ENCODE results near the gene HCN4. TPM values are rescaled to one million over a fixed set of nuclear protein-coding genes. Genes with fewer than 3 reads are reported as not detected.
A peak's percentile ranks its signal among the peaks of the same experiment; 100 is the strongest.

Gene HCN4
- total and polyA plus RNA-seq, 4 experiments from 2014 or later, result not detected

DNA sequence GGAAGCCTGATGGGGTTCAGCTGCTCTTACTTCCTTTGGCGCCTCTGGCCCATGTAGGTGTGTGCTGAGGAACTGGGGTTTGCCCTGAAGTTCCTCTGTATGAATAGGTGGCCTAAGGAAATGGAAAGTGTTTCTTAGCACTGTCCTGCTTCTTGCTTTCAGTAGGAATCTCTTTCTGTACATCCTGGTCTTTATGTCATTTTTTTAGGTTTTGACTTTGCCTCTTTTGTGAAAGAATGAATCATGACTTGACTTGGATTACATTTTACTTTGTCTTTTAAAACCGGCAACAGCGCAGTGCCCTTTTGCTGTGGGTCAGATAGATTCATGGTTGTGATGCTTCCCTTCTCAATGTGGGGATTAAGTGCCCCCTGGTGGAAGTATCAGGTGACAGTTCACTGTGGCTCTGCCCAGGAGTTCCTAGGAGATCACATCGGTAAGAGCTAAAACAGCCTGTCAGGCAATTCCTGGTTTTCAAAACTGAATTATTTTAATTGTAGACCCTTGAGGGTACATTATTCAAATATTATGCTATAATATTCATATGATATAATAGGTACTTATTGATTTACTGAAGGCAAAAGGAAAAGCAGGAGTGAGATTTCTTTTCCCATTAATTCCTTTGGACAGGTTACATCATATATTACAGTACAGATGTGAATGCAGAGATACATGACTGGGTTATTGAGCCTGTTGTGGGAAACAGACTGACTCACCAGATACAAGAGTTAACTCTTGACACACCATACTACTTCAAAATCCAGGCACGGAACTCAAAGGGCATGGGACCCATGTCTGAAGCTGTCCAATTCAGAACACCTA, 95.4 kb downstream of the HCN4 start:
- H3K27ac ChIP-seq (ENCODE audit: low read depth, low read length), result no peak overlapping the region
- intact Hi-C loops (cut with micrococcal nuclease), result loop anchor here (1.0 to 5.0 kb wide), 3 partner anchors 32 to 671 kb away; no protein-coding TSS in a partner anchor
- no peaks in the 10 kb centered on the region for H3K27me3 Mint-ChIP-seq
- peak overlapping the region in 4 of 8 donors; percentile 6 to 76 (median 32) for H3K4me3 Mint-ChIP-seq
- H3K4me1 ChIP-seq (ENCODE audit: insufficient read depth, low read length), result no peaks in the 10 kb centered on the region
- DNase-seq, result peak; percentile 37 to 50 (median 43)
- no peaks in the 10 kb centered on the region for H3K9me3 Mint-ChIP-seq
- no peaks in the 10 kb centered on the region for H3K36me3 ChIP-seq (ENCODE audit: insufficient read depth, low read length)
- no peaks in the 10 kb centered on the region for H3K9me3 ChIP-seq (ENCODE audit: control insufficient read depth in 1 of 2, low read length in 2 of 2)
- peaks cover 0 to 5% (median 3%) of the 10 kb centered on the region in 4 donors for H3K4me1 Mint-ChIP-seq
- no peaks in the 10 kb centered on the region for H3K27me3 ChIP-seq (ENCODE audit: insufficient read depth, low read length)
- H3K4me3 ChIP-seq (ENCODE audit: low read length in 2 of 2), result no peak overlapping the region
- ChIA-PET CTCF (ENCODE audit: partially characterized antibody) (interaction anchor here (0.9 to 7.5 kb wide), 11 partner anchors 9 to 552 kb away, joined by 3 to 54 read pairs (median 6); no protein-coding TSS in a partner anchor), POLR2A (ENCODE audit: partially characterized antibody) (no interaction called here)
- H3K36me3 Mint-ChIP-seq, result peaks cover 9 to 14% of the 10 kb centered on the region in 2 donors
- H3K27ac Mint-ChIP-seq, result peak overlapping the region in 1 of 7 donors; percentile 67

DNA sequence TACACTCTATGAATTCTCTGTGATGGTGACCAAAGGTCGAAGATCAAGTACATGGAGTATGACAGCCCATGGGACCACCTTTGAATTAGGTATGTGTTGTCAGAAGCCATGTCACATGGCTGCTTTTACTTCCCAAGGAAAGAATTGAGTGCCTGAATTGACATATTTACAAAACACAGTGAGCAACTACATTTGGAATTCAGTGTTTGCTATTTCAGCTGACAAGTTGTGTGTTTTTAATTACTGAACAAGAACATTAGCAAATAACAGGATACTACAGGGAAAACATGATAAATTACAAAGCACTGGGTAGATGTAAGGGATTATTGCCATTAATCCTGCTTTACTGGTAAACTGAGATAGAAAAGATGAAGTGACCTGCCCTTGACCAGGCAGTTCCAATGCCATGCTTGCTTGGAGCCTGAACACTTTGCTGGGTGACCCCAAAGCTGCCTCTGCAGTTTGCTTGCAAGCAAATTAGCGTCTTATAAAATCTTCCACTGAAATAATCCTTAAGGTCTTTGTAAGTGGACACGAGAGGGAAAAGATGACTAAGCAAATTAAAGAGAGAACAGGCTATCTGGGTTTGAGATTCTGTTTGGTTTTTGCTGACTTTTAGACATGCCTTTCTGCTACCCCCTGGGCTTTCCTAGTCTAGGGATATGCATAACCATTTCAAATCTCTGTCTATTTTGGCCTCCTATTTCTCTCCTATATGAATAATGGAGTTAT, 98.2 kb downstream of the HCN4 start:
- H3K36me3 ChIP-seq (ENCODE audit: insufficient read depth, low read length), result no peaks in the 10 kb centered on the region
- H3K27me3 ChIP-seq (ENCODE audit: insufficient read depth, low read length), result no peaks in the 10 kb centered on the region
- no peaks in the 10 kb centered on the region for H3K4me1 ChIP-seq (ENCODE audit: insufficient read depth, low read length)
- no peak overlapping the region for H3K27ac ChIP-seq (ENCODE audit: low read depth, low read length)
- Mint-ChIP-seq H3K4me1 (peaks cover 0 to 6% (median 3%) of the 10 kb centered on the region in 4 donors), H3K36me3 (peaks cover 9 to 19% of the 10 kb centered on the region in 2 donors), H3K4me3 (no peak overlapping the region), H3K27me3 (no peaks in the 10 kb centered on the region), H3K9me3 (no peaks in the 10 kb centered on the region), H3K27ac (no peak overlapping the region)
- DNase-seq, result no peak
- ChIA-PET CTCF (ENCODE audit: partially characterized antibody) (interaction anchor here (7.5 kb wide), 1 partner anchor 28 kb away, joined by 54 read pairs; no protein-coding TSS in a partner anchor), POLR2A (ENCODE audit: partially characterized antibody) (no interaction called here)
- intact Hi-C loops (cut with micrococcal nuclease), result loop anchor here (5.0 kb wide), 1 partner anchor 668 kb away; no protein-coding TSS in a partner anchor
- no peaks in the 10 kb centered on the region for H3K9me3 ChIP-seq (ENCODE audit: control insufficient read depth in 1 of 2, low read length in 2 of 2)
- H3K4me3 ChIP-seq (ENCODE audit: low read length in 2 of 2), result no peak overlapping the region

Other genes starting within 250 kb of the HCN4 start
- gene REC114, start 74.2 kb upstream of the HCN4 start, total RNA-seq, result not detected
- gene REC114, start 74.2 kb upstream of the HCN4 start, polyA plus RNA-seq, result not detected